Activated CD8-positive, alpha-beta memory T cell treated with anti-CD3 and anti-CD28 coated beads for 48 hours (primary cell): Measurements from ENCODE around the gene EFHD2.
"Not testable (repeated sequence)": the region's sequence is repeated elsewhere in the genome, so short reads cannot be mapped to it uniquely, and the experiment has no call there.

Source experiments
- DNase-seq, 3 experiments: peaks; one replicate each; pipeline ENCODE4 v3.0.0-alpha.2; 2020; ENCODE audit warnings: low read depth in 2 of 3, low spot score in 2 of 3

The EFHD2 gene, protein sequence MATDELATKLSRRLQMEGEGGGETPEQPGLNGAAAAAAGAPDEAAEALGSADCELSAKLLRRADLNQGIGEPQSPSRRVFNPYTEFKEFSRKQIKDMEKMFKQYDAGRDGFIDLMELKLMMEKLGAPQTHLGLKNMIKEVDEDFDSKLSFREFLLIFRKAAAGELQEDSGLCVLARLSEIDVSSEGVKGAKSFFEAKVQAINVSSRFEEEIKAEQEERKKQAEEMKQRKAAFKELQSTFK

DNA sequence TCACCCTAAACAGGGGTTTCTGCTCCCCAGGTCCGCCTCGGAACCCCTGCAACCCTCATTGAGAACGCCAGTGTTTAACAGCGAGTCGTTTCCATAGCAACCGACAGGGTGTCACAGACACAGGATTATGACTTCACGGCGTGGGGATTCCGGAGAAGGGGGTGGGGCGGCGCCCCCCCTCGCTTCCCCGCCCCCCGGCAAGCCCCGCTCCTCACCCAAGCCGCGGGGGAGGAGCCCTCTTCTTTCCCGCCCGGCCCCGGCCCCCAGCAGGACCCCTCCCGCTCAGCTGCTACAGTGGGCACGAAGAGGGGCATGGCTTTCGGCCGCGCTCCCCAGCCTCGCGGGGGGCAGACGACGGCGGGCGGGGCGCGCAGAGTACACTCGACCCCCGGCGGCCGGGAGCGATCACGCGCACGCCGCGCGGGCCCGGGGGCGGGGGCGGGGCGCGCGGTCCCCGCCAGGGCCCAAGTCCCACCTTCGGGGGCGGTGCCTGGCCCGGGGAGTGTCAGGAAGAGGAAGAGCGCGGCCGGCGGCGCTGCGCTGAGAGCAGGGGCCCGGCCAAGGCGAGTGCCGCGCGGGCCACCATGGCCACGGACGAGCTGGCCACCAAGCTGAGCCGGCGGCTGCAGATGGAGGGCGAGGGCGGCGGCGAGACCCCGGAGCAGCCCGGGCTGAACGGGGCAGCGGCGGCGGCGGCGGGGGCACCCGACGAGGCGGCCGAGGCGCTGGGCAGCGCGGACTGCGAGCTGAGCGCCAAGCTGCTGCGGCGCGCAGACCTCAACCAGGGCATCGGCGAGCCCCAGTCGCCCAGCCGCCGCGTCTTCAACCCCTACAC lies at the start of gene EFHD2:
TSS of gene EFHD2 (plus strand) at position 501 of the 835 bp plus-strand sequence. CDS start at position 585, 84 bp downstream.
- peak; percentile 50 to 70 (median 63) for DNase-seq

DNA sequence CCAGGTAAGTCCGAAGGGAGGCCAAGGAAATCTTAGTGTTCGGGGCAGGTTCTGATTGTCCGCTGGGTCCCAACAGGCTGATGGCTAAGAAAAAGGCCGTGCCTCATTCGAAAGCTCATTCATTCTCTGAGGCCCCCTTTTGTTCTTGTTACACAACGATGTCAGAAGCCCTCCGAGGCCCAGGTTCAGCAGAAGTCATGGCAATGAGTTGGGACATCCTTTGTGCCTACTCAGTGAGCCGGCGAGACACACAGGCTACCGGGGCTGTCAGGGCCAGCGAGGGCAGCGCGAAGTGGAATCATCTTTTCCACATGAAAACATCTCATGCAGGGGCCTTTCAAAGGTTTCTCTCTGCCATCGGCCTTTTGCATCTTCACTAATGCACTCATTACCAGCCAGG lies 49.0 kb upstream of the EFHD2 start:
- no peak for DNase-seq

DNA sequence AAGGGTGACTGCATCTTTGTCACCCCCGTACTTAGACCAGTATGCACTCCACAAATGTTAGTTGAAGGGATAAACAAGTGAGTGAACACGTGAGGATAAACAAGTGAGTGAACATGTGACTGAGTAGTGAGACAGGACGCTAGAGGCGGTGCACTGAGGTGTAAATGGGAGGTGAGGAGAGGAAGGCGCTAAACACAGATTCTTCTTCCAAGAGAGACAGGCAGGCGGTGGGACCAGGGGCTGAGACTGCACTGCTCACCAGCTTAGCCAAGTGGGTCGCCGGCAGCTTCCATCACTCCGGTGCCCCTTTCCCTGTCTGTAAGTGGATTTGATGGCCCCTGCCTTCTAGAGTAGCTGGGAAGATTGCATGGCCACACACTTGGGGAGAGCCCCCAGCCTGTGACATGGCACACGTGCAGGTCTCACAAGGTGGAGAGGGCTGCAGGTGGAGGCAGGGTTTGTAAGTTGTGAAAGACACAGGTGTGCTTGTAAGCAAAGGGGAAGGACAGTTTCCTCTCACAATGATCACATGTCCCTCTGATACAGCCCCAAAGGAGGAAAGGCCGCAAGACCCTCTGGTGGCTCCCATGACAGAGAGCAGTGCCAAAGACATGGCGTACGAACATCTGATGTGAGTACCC lies 47.5 kb upstream of the EFHD2 start:
- no peak for DNase-seq

- DNase-seq = no peak
Measured at GRCh38 chr1:15362737-15363128, 47.0 kb upstream of the EFHD2 start.

GRCh38 chr1:15364740-15365139 lies 44.9 kb upstream of the EFHD2 start:
- DNase-seq = no peak

DNA sequence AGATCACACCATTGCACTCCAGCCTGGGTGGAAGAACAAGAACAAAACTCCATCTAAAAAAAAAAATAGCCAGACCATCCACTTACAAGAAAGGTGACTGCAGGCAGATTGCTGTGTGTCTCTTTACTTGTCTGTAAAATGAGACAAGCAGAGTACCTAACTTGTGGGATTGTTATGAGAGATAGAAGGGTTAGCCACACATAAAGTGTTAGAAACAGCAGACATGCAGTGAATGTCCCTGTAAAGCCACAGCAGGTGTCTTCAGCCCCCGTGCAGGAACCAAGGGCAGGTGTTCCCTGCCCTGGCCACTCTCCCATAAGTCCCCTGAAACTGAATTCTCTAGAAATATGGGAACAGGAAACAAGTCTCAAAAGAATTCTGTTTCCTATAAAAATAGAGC lies 40.8 kb upstream of the EFHD2 start:
- DNase-seq = no peak

- no peak for DNase-seq
Measured at GRCh38 chr1:15370268-15370667, 39.4 kb upstream of the EFHD2 start.

GRCh38 chr1:15370781-15371520 lies 38.7 kb upstream of the EFHD2 start:
- DNase-seq = no peak

- DNase-seq = no peak
Measured at GRCh38 chr1:15371610-15372545, 37.8 kb upstream of the EFHD2 start.

DNA sequence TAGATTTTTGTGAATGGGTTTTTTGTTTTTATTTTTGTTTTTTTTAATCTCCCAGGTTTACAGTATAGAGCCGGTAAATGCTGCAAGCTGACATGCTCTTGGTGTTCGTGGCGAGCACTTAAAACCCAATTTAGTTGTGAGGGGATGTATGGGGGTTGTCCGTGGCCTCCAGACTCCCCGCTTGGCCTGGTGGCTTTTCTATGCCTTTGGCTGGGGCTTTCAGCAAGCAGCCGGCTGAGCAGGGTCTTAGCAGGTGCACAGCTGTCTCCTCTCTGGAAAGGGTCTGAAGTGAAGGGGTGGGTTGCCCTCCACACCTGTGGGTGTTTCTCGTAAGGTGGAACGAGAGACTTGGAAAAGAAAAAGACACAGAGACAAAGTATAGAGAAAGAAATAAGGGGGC lies 31.0 kb upstream of the EFHD2 start:
- no peak for DNase-seq

GRCh38 chr1:15379151-15379550 lies 30.5 kb upstream of the EFHD2 start:
- DNase-seq = not testable (repeated sequence)

GRCh38 chr1:15380601-15381508 lies 28.8 kb upstream of the EFHD2 start:
- no peak for DNase-seq

GRCh38 chr1:15381805-15382204 lies 27.9 kb upstream of the EFHD2 start:
- DNase-seq = no peak

DNA sequence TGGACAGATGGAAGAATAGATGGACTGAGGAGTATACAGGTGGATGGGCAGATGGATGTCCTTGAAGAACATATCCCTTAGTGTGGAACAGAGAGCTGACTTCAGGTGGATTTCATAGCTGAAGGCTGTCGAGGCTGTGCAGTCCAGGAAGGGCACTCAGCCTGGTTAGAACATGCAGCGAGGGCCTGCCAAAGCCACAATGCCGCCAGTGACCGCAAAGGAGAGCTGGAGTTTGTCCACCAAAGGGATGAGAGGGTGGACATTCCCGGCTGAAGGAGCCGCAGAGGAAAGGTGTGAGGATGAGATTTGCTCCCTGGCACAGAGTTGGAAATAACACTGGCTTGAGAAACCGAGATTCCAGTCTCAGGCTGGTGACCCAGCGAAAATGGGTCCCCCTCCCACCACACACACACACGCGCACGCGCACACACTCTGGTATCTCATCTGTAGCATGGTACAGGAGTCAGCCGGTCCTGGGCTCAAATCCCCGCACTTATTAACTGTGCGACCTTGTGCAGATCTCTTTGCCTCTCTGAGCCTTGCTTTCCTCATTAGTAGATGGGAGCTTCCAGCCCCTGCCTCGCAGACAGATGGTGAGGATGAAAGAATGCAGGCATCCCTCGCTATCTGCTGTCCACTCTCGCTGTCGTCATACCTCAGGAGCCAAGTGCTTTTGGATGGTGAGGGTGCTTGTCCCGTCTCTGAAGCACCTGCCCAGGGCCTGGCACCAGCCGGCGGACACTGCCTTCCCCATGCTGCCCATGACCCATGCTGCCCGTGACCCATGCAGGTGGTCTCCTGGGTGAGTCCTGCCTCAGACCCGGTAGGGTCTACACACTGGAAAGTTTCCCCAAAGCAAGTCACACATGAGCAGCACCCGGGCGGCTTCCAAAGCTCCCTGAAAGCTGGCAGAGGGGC lies 26.8 kb upstream of the EFHD2 start:
- no peak for DNase-seq

GRCh38 chr1:15383810-15384209 lies 25.9 kb upstream of the EFHD2 start:
- DNase-seq = no peak

DNA sequence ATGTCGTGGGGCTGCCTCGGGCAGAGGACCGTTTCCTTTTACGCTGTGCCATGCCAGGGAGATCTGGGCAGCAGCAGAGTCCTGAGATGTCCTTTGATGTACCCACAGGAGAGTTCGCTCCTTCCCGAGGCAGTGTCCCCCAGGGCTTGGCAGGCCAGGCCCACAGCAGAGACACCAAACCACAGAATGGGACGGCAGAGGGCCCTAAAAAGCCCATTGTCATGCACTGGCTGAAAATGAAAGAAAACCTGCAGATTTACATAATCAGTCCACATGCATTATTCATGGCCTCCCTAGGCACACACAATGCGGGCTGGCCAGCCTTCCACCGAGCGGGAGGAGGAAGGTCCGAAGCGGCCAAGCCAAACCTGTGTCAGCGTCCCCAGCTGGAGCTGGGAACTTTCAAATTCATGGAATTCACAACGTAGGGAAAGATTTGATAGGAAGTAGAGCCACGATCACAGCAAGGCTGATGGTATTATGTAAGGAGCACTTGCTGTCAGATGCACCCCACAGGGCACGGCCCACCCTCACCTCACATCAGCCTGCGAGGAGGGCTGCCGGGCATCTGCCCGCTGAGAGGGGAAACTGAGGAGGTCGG lies 25.3 kb upstream of the EFHD2 start:
- no peak for DNase-seq

- DNase-seq = no peak
Measured at GRCh38 chr1:15385420-15385819, 24.3 kb upstream of the EFHD2 start.
